ENCODE results near the gene DGKG.
A peak's percentile ranks its signal among the peaks of the same experiment; 100 is the strongest.

The DGKG gene

DNA sequence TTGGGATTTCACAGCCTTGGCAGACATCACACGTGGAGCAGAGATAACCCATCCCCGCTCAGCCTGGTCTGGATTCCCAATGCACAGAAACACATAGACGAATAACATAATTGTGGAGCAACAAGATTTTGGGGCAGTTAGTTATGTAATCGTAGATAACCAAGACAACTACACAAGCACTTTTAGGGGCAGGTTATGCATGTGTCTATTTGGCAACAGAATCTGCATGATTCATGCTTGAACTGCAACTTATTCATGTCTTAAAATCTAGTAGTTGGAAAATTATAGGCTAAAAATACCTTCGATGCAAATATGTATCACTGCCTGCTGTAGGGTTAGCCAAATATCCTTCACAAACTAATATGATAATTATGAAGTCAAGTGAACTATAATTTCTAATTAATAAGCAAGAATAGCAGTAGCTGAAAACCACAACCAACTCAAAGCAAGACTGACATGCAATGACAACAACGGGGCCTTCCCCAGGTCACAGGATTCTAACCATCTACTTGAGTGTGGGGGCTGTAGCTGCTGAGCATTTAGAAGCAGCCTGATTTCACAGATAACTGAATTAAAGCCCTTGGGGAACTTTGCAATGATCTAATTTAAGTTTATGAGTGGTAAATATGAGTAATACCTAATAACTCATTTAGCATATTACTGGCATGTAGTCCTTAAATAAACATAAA, 31.1 kb downstream of the DGKG start:
- Mint-ChIP-seq H3K9me3 (no peaks in the 10 kb centered on the region), H3K4me3 (no peak overlapping the region), H3K27me3 (ENCODE audit: low read depth) (peaks cover 28% of the 10 kb centered on the region), H3K27ac (no peak overlapping the region), H3K36me3 (ENCODE audit: low read depth) (no peaks in the 10 kb centered on the region), H3K4me1 (no peaks in the 10 kb centered on the region)
- TF ChIP-seq, protein P1, sequence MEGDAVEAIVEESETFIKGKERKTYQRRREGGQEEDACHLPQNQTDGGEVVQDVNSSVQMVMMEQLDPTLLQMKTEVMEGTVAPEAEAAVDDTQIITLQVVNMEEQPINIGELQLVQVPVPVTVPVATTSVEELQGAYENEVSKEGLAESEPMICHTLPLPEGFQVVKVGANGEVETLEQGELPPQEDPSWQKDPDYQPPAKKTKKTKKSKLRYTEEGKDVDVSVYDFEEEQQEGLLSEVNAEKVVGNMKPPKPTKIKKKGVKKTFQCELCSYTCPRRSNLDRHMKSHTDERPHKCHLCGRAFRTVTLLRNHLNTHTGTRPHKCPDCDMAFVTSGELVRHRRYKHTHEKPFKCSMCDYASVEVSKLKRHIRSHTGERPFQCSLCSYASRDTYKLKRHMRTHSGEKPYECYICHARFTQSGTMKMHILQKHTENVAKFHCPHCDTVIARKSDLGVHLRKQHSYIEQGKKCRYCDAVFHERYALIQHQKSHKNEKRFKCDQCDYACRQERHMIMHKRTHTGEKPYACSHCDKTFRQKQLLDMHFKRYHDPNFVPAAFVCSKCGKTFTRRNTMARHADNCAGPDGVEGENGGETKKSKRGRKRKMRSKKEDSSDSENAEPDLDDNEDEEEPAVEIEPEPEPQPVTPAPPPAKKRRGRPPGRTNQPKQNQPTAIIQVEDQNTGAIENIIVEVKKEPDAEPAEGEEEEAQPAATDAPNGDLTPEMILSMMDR (IDR thresholded peaks at IDR 0.05; ENCODE audit: unreplicated experiment in 3 of 3) = no peak

DNA sequence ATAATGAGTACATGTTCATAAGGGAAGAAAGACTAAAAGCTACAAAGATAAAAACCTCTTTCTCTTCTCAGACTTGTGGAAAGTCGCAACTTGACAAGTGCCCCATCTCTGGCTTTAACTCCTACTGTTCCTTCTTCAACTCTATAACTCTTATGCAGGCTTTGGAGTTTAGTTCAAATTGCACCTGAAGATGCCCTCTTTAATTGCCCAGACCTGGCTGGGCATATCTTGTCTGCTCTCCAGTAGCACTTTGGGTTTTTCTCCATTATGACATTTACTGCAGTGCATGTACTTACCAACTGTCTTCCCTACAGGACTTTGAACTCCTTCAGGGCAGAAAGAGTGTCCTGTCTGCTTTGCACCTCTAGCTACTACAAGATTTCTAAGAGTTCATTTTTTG, 32.4 kb downstream of the DGKG start:
- Mint-ChIP-seq H3K27me3 (ENCODE audit: low read depth) (peaks cover 30% of the 10 kb centered on the region), H3K4me3 (no peak overlapping the region), H3K9me3 (no peaks in the 10 kb centered on the region), H3K27ac (no peak overlapping the region), H3K36me3 (ENCODE audit: low read depth) (no peaks in the 10 kb centered on the region), H3K4me1 (no peaks in the 10 kb centered on the region)
- TF ChIP-seq, protein P1 (IDR thresholded peaks at IDR 0.05; ENCODE audit: unreplicated experiment in 3 of 3) = no peak

DNA sequence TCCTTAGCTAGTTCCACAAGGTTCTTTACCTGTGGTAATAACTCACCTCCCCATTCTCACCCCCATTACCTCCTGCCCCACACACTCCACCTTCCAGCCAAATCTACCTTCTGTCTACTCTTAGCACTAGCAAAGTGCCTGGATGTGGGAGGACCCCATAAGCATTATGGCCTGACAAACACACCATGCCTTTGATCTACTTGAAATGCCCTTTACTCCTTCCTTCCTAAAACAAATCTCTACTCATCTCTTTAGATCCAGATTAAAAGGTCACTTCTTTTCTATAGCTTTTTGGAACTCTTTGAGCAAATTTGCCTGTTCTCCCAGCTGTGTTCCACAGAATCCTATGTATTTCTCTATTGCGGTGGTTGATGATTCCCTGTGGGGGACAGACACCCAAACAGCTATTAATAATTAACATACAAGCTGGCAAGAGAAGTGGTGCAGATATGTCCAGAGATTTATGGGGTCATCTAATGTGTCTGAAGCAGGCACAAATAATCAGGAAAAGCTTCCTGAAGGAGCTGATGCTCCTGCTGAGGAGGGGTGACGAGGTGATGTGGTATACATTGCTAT, 34.0 kb downstream of the DGKG start:
- Mint-ChIP-seq H3K36me3 (ENCODE audit: low read depth) (no peaks in the 10 kb centered on the region), H3K4me1 (no peaks in the 10 kb centered on the region), H3K9me3 (no peaks in the 10 kb centered on the region), H3K27ac (peak overlapping the region in 1 of 3 experiments; percentile 2), H3K27me3 (ENCODE audit: low read depth) (peaks cover 23% of the 10 kb centered on the region), H3K4me3 (no peak overlapping the region)
- TF ChIP-seq, protein P1 (IDR thresholded peaks at IDR 0.05; ENCODE audit: unreplicated experiment in 3 of 3) = no peak

DNA sequence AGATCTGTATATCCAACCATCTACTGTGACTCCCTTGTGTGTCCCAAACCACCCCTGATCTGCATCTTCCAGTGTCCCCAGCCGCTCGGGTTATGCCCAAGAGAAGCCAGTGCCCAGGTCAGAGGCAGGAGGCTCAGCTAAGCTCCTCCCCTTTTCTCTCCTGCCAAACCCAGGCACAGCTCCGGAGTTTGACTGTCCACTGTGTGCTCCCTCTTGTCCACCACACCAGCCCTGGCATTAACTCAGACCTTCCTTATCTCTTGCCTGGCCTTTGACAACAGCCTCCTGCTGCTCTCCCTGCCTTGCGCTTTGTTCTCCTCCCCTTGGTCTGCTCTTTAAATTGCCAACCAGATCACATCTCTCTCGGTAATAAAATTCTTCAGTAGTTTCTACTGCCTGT, 39.3 kb downstream of the DGKG start:
- no peaks in the 10 kb centered on the region for H3K9me3 Mint-ChIP-seq
- H3K27ac Mint-ChIP-seq = no peak overlapping the region
- H3K36me3 Mint-ChIP-seq (ENCODE audit: low read depth) = no peaks in the 10 kb centered on the region
- TF ChIP-seq, protein P1 (IDR thresholded peaks at IDR 0.05; ENCODE audit: unreplicated experiment in 3 of 3) = no peak
- H3K4me3 Mint-ChIP-seq = no peak overlapping the region
- no peaks in the 10 kb centered on the region for H3K4me1 Mint-ChIP-seq
- peaks cover 16% of the 10 kb centered on the region for H3K27me3 Mint-ChIP-seq (ENCODE audit: low read depth)

DNA sequence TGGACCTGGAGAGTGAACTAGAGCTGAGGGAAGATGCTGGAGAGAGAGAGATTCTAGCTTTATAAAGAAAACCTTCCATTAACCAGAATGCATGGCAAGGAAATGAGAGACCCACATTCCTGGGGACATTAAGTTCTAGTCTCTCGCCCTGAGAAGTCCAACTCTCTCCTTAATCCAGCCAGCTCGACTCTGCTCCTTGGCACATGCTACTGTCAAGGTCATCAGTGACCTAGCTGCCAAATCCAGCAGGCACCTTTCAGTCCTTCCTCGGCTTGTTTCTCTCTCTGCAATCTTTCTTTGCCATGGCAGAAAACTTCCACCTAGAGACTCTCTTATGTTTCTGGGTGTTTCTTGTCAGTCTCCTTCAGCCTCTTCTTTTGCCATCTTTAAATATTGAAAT, 40.3 kb downstream of the DGKG start:
- TF ChIP-seq, protein P1 (IDR thresholded peaks at IDR 0.05; ENCODE audit: unreplicated experiment in 3 of 3) = no peak
- Mint-ChIP-seq H3K36me3 (ENCODE audit: low read depth) (no peaks in the 10 kb centered on the region), H3K9me3 (no peaks in the 10 kb centered on the region), H3K27ac (no peak overlapping the region), H3K4me3 (no peak overlapping the region), H3K27me3 (ENCODE audit: low read depth) (peaks cover 11% of the 10 kb centered on the region), H3K4me1 (no peaks in the 10 kb centered on the region)

Measured in nephron (organoid).